Breast epithelium (tissue), 4 donors: ENCODE measurements around the gene TTC9B. TPM values are rescaled to one million over a fixed set of nuclear protein-coding genes. Genes with fewer than 3 reads are reported as not detected.
A peak's percentile ranks its signal among the peaks of the same experiment; 100 is the strongest.

Experiments used
- DNase-seq, 2 donors: peaks; one replicate each; pipeline ENCODE4 v3.0.0-alpha.2; 2019; ENCODE audit warnings: low spot score in 2 of 2
- H3K27ac ChIP-seq, 2 donors: fragments of 200-600 bp; sonication (generic) in 1 of 2; one replicate each; pipeline ENCODE4 v1.5.1; 2016 to 2019; ENCODE audit warnings: mild to moderate bottlenecking in 1 of 2
- H3K27me3 ChIP-seq, 2 donors: fragments of 200-600 bp; sonication (generic) in 1 of 2; one replicate each; pipeline versions ENCODE4 v1.5.1 to v1.6.0; 2017 to 2019; ENCODE audit warnings: control low read depth in 1 of 2, mild to moderate bottlenecking in 1 of 2
- H3K36me3 ChIP-seq: fragments of 200-600 bp; one replicate; pipeline ENCODE4 v1.5.1; 2019
- H3K4me1 ChIP-seq, 2 donors: fragments of 200-600 bp; sonication (generic); one replicate each; pipeline ENCODE4 v1.5.1; 2016 to 2019; ENCODE audit warnings: control low read depth in 1 of 2
- H3K4me3 ChIP-seq, 3 donors: fragments of 200-600 bp; sonication (generic); 1 replicate in 2 of 3; 2 replicates in 1 of 3; pipeline ENCODE4 v1.5.1; 2016 to 2019; ENCODE audit warnings: mild to moderate bottlenecking in 3 of 3, moderate library complexity in 2 of 3
- H3K9me3 ChIP-seq, 2 donors: fragments of 200-600 bp; sonication (generic) in 1 of 2; one replicate each; pipeline ENCODE4 v1.5.1; 2016 to 2019; ENCODE audit warnings: control low read depth in 1 of 2
- CTCF ChIP-seq, 3 donors: fragments of 450-650 bp; IDR thresholded peaks; one replicate each; pipeline ENCODE4 v1.5.1; 2016 to 2017; ENCODE audit warnings: antibody characterized with exemption in 3 of 3, mild to moderate bottlenecking in 3 of 3, moderate library complexity in 3 of 3
- POLR2A ChIP-seq: fragments of 450-650 bp; IDR thresholded peaks from one replicate; pipeline ENCODE4 v1.6.1; 2016; ENCODE audit warnings: antibody characterized with exemption, mild to moderate bottlenecking, moderate library complexity
- POLR2AphosphoS5 ChIP-seq, 3 donors: sonication (generic); formaldehyde crosslinking; IDR thresholded peaks; one replicate each; pipeline ENCODE4 v1.6.1; 2017; ENCODE audit warnings: antibody characterized with exemption in 3 of 3
- intact Hi-C: fragments of 100-400 bp; cut with DNase I; formaldehyde crosslinking; loops from one replicate; pipeline ENCODE4 v1.15.1; 2023; ENCODE audit warnings: low total_unique reads
- total RNA-seq, 3 donors: library from RNA; depleted of rRNA; stranded (reverse); fragments of >200 nt; gene quantifications; one replicate each; pipeline ENCODE4 v1.1.0, GENCODE V29; 2016

Gene TTC9B
- total RNA-seq, 3 donors from 2014 or later = 0.29 TPM; not detected in 2

- Histone ChIP-seq H3K36me3 (no peaks in the 10 kb centered on the region), H3K4me3 (no peak overlapping the region), H3K9me3 (no peaks in the 10 kb centered on the region), H3K4me1 (peaks cover 0 to 8% of the 10 kb centered on the region in 2 donors), H3K27ac (no peak overlapping the region), H3K27me3 (no peaks in the 10 kb centered on the region)
- intact Hi-C loops = no loop called here
- DNase-seq = no peak
- no peak for TF ChIP-seq CTCF (IDR thresholded peaks at IDR 0.05)
- TF ChIP-seq POLR2A = no peak
- no peak for TF ChIP-seq POLR2AphosphoS5 (IDR thresholded peaks at IDR 0.05)
These were observed 35.5 kb upstream of the TTC9B start for GRCh38 chr19:40253611-40254092.

- intact Hi-C loops = no loop called here
- TF ChIP-seq POLR2AphosphoS5 (IDR thresholded peaks at IDR 0.05) = peak in 1 of 3 donors; percentile 27
- TF ChIP-seq POLR2A = no peak
- peak in 1 of 2 donors; percentile 65 for DNase-seq
- H3K36me3 ChIP-seq = no peaks in the 10 kb centered on the region
- H3K27ac ChIP-seq = no peak overlapping the region
- H3K9me3 ChIP-seq = no peaks in the 10 kb centered on the region
- no peaks in the 10 kb centered on the region for H3K27me3 ChIP-seq
- no peak overlapping the region for H3K4me3 ChIP-seq
- H3K4me1 ChIP-seq = peaks cover 0 to 8% of the 10 kb centered on the region in 2 donors
These were observed 34.2 kb upstream of the TTC9B start for GRCh38 chr19:40252395-40252794.

- DNase-seq = no peak
- TF ChIP-seq POLR2AphosphoS5 (IDR thresholded peaks at IDR 0.05) = no peak
- TF ChIP-seq CTCF (IDR thresholded peaks at IDR 0.05) = no peak
- TF ChIP-seq POLR2A = no peak
- Histone ChIP-seq H3K27ac (no peak overlapping the region), H3K4me3 (no peak overlapping the region), H3K9me3 (no peaks in the 10 kb centered on the region), H3K27me3 (no peaks in the 10 kb centered on the region), H3K4me1 (peaks cover 0 to 8% of the 10 kb centered on the region in 2 donors), H3K36me3 (no peaks in the 10 kb centered on the region)
- intact Hi-C loops = no loop called here
These were observed 33.8 kb upstream of the TTC9B start for GRCh38 chr19:40251991-40252390.

GRCh38 chr19:40251244-40251643, 33.1 kb upstream of the TTC9B start:
- no peaks in the 10 kb centered on the region for H3K9me3 ChIP-seq
- peaks cover 0 to 8% of the 10 kb centered on the region in 2 donors for H3K4me1 ChIP-seq
- H3K27ac ChIP-seq = no peak overlapping the region
- H3K36me3 ChIP-seq = no peaks in the 10 kb centered on the region
- intact Hi-C loops = no loop called here
- DNase-seq = no peak
- no peak overlapping the region for H3K4me3 ChIP-seq
- H3K27me3 ChIP-seq = no peaks in the 10 kb centered on the region
- TF ChIP-seq POLR2AphosphoS5 (IDR thresholded peaks at IDR 0.05) = no peak
- no peak for TF ChIP-seq POLR2A
- no peak for TF ChIP-seq CTCF (IDR thresholded peaks at IDR 0.05)

GRCh38 chr19:40249781-40250180, 31.6 kb upstream of the TTC9B start:
- TF ChIP-seq CTCF (IDR thresholded peaks at IDR 0.05) (no peak), POLR2A (no peak), POLR2AphosphoS5 (IDR thresholded peaks at IDR 0.05) (no peak)
- Histone ChIP-seq H3K4me1 (peaks cover 0 to 8% of the 10 kb centered on the region in 2 donors), H3K9me3 (no peaks in the 10 kb centered on the region), H3K27me3 (no peaks in the 10 kb centered on the region), H3K4me3 (no peak overlapping the region), H3K27ac (no peak overlapping the region), H3K36me3 (no peaks in the 10 kb centered on the region)
- peak; percentile 45 to 86 for DNase-seq
- intact Hi-C loops = no loop called here

- no peaks in the 10 kb centered on the region for H3K9me3 ChIP-seq
- H3K36me3 ChIP-seq = no peaks in the 10 kb centered on the region
- DNase-seq = no peak
- intact Hi-C loops = no loop called here
- H3K4me3 ChIP-seq = no peak overlapping the region
- peaks cover 0 to 8% of the 10 kb centered on the region in 2 donors for H3K4me1 ChIP-seq
- TF ChIP-seq CTCF (IDR thresholded peaks at IDR 0.05) = no peak
- TF ChIP-seq POLR2AphosphoS5 (IDR thresholded peaks at IDR 0.05) = no peak
- TF ChIP-seq POLR2A = no peak
- no peak overlapping the region for H3K27ac ChIP-seq
- H3K27me3 ChIP-seq = no peaks in the 10 kb centered on the region
These were observed 31.0 kb upstream of the TTC9B start for GRCh38 chr19:40249201-40249600.
